ENCODE data around the gene MBP.
"Not testable (repeated sequence)": the region's sequence is repeated elsewhere in the genome, so short reads cannot be mapped to it uniquely, and the experiment has no call there.

Gene MBP

DNA sequence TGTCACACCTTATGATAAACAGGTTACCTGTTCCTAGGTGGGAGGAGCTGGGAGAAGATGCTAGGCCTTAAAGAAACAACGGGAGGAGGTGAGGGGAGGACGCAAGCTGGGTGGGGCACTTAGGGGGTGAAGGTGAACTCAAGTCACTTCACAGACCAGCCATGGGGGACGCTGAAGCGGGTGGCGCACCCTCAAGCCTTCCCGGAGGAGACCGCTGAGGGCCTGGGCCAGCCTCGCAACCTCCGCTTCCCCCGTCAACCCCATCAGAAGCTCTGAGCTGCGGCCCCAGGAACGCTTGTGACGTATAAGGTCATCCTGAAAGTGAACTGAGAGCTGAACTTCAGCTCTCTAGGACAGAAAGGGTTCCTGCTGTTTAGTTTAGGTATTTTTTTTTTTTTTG is 133.5 kb downstream of the MBP start:
- DNase-seq = no peak

GRCh38 chr18:76997951-76998808 is 134.4 kb downstream of the MBP start:
- no peak for DNase-seq

DNA sequence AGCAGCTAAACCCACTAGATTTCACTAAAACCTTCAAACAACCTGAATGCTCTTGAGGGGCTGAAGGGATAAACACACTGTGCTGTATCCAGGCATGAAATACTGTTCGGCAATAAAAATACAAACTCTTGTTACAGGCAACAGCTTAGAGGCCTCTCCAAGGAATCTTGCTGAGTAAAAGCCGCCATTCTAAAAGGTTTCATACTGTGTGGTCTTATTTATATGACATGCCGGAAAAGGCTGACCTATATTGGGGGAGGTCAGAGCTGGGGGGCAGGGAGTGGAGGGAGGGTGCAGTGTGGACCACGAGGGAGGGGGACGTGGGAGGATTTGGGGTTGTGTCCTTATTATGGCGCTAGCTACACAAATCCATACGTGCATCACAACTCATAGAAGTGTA is 136.2 kb downstream of the MBP start:
- no peak for DNase-seq

- peak; percentile 48 for DNase-seq
Observed at GRCh38 chr18:76995896-76996295, 136.7 kb downstream of the MBP start.

GRCh38 chr18:76994086-76994654 is 138.4 kb downstream of the MBP start:
- no peak for DNase-seq

DNA sequence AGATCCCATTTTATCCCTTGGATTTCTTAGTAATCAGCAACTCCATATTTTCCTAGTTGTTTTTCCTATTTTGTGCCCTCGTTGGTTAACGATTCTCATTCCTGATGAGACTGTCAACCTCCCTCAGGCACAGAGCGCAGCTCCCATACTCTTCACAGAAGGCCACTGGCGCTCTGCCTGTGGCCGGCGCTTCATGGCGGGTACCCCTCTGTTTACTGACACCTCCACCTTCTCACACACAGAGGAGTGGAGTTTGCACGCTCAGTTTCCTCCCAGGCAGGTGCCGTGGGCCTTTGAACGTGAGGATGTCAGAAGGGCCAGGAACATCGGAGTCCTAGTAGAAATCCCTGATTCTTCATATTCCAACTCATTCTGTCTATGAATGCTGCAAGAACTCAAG is 139.0 kb downstream of the MBP start:
- DNase-seq = peak; percentile 6

DNA sequence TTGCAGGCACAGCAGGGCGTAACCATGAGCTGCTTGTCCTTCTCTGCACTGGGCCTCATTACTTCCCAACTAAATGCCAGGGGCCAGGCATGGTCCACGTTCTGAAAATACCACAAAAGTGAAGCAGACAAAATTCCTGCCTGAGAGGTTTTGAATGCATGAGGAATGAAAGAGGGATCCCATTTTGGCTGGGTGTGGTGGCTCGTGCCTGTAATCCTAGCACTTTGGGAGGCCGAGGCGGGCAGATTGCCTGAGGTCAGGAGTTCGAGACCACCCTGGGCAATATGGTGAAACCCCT is 139.5 kb downstream of the MBP start:
- no peak for DNase-seq

DNA sequence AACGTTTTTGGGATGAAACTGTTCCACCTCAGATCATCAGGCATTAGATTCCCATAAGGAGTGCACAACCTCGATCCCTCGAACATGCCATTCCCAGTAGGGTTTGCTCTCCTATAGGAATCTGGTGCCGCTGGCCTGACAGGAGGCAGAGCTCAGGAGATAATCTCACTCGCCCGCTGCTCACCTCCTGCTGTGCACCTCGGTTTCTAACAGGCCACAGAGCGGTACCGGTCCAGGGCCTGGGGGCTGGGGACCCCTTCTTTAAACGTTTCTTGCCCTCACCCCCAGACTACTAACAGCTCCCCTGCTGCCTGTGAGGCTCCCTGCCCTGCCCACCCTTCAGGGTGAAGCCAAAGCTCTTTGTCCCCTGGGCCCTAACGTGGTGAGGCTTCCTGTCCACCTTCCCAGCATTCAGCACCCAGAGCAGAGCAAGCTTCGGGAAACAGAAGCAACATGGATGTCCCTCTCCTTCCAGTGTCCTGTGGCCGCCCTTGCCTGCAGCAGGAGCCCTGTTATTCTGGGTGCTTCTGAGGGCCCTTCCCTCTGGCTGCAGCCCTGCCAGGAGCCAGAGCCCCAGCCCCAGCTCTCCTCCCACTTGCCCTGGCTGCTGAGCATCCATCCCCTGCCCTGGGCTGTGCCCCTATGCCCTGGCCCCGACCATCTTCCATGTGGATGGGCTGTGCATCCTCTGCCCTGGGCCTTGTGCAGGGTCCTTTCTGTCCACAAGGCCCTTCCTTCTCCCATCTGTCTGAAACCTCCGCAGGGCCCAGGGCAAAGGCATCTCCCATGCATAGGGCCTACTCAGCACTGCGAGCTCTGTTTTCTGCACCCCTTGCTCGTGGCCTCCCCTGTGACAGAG is 140.1 kb downstream of the MBP start:
- no peak for DNase-seq

DNA sequence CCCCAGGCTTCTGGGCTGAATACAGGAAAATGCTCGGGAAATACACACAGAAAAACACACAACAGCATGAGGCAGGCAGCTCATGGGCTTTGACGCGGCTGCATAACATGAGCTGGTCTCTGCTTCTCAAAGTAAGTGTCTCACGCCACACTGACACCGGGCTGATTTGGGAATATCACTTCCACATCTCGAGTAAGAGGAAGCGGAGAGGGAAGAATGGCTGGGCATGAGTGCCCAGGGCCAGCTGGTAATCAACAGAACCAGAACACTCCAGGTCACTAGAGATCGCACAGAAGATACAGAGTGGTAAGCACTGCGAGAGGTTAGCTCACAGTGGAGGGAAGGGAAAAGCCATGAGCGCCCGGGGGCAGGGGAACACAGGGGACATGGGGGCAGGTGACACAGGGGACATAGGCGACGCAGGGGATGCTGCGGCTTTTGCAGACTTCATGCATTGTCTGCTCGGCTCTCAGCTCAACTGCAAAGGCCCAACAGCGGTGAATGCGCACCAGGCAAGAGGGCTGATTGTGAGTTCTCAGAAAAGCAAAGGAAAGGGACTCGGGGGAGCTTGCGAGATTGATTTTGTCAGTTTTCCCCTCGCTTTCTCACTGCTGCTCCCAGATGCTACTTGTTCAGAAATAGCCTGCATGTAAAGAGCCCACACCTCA is 141.4 kb downstream of the MBP start:
- no peak for DNase-seq

DNA sequence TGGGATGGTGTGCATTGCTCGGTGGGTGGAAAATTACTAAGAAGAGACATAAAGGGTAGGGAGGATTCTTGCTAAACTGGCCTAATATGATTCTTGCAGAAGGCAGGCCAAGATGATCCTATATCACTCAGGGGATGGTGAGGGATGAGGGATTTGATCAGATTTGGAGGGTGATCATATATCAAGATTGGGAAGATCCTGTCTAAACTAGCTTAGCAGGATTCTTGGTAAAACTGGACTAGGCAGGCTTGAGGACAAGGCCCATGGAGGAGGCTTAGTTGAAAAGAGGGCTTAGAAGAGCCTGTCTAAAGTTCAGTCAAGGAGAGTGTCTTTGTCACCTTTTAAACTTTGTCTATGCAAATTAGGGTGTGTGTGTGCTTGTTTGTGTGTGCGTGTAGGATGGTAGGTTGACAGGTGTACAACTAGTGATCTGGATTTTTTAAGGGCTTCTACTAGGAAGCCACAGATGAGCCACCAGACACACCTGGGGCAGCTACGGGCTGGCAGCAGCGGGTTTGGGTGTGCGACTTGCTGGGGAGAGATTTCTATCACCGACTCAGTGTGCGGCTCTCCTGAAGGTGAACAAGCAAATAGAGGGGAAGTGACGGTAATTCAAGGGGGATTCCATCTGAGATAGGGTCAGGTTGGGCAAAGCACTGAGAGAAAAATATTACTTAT is 142.1 kb downstream of the MBP start:
- not testable (repeated sequence) for DNase-seq

DNA sequence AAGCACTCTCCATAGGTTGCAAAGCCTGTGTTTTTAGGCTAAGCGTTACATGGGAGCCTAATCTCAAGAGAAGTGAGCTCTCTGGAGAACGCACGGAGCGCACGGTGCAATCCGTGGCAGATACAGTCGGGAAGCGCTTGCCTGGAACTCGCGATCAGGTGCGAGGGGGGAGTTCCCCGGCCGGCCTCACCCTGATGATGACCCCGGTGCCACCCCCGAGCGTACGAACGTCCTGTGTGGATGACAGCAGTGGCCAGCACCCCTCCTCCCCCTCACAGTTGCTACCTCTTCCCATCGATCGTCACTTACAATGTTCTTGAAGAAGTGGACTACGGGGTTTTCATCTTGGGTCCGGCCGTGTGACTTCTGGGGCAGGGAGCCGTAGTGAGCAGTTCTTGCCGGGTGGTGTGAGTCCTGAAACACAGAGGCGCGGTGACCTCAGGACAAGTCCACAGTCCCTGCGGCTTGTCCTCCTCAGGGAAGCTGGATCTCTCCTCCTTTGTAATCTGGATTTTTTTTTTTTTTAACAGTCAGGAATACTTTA is 142.9 kb downstream of the MBP start:
- no peak for DNase-seq

DNA sequence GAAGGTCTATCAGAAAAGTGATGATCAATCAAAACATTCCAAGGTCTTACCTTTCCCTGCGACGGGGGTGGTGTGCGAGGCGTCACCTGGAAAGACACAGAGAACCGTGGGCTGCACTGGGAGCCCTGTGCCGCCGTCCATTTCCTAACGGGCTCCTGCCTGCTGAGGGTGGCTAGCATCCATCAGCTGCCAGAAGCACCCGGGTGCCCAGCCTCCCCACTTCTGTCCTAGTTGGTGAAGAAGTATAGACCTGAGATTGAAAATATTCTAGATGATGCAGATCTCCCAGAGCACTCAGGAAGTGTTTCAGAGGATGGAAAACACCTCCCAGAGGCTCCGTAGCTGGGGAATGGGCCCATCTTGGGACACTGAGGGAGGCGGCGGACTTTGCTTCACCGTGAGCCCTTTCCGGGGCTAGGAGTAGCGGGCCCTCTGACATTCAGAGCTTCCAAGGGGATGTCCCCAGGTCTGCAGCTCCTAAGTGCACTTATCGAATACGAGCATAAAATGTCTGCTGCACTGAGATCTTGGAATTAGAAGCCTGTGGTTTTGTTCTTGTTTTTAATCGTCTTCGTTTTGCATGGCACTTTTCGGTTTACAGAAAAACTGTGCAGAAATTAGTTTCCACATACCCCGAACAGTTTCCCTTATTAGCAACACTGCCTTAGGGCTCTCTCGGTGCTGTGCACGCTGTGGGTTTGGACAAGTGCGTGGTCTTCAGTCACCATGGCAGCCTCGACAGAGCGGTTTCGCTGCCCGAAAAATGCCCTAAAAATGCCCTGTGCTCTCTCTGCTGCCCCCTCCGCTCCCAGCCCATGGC is 143.5 kb downstream of the MBP start:
- no peak for DNase-seq

DNA sequence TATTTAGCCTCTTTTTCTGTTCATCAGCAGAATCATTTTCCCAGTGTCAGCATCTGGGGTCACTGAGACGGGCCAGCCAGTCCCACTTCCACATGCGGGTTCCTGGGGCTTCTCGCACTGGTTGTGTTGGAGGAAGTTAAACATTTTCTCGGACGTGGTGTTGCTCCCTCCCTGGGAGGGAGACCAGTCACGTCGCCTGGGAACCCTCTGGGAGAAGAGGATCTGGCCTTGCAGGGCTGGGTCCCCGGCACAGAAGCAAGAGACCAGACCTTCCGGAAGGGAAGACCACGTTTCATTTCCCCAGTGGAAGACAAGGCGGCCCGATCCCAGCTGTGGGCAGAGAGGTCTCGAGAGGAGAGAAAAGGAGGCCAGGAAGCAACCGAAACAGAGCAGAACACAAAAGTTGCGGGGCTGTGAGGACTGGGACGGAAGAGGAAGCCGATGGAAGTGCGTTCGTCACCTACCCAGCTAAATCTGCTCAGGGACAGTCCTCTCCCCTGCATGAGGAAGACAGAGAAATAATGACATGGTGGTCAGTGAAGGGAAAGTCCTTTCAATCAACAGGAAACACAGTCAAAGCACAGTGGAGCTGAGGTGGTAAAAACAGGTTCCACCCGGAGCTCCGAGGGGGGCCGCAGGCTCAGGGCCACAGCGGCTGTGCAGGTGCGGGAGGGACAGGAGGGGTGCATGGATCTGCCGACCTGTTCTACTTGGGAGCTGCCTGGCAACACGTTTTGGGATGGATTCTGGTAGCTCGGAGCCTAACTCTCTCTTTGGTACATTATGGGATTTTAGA is 144.4 kb downstream of the MBP start:
- no peak for DNase-seq

DNA sequence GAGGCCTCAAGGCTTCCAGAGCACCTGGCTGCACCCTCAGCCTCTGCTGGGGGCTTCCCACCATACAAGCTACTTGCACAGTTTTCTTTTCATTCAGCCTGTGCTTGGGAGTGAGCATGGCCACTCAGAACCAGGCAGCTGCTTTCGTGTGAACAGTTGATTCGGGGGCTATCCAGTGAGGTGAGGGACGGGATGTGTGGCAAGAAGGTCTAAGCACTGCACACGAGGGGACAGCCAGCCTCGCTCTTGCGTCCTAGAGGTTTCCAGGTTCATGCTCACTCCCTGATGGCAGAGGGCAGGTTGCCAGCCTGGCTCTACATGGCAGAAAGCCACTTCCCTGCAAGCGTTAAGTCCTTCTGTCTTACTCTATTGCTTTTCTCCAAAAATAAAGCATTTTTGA is 146.2 kb downstream of the MBP start:
- no peak for DNase-seq

DNA sequence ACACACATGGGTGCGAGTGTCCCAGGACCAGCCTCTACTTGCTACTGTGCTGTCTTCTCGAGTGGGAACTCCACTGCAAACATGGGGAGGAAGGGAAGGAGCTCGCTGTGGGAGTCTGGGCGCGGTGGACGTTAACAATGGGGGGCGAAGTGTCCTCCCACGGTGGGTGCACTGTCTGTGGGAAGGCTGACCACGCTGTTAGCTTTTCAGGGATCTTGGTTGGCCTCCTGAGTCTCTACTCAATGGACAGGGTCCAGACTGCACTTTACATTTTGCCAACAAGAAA is 146.7 kb downstream of the MBP start:
- DNase-seq = no peak

GRCh38 chr18:76985156-76985950 is 147.2 kb downstream of the MBP start:
- no peak for DNase-seq

DNA sequence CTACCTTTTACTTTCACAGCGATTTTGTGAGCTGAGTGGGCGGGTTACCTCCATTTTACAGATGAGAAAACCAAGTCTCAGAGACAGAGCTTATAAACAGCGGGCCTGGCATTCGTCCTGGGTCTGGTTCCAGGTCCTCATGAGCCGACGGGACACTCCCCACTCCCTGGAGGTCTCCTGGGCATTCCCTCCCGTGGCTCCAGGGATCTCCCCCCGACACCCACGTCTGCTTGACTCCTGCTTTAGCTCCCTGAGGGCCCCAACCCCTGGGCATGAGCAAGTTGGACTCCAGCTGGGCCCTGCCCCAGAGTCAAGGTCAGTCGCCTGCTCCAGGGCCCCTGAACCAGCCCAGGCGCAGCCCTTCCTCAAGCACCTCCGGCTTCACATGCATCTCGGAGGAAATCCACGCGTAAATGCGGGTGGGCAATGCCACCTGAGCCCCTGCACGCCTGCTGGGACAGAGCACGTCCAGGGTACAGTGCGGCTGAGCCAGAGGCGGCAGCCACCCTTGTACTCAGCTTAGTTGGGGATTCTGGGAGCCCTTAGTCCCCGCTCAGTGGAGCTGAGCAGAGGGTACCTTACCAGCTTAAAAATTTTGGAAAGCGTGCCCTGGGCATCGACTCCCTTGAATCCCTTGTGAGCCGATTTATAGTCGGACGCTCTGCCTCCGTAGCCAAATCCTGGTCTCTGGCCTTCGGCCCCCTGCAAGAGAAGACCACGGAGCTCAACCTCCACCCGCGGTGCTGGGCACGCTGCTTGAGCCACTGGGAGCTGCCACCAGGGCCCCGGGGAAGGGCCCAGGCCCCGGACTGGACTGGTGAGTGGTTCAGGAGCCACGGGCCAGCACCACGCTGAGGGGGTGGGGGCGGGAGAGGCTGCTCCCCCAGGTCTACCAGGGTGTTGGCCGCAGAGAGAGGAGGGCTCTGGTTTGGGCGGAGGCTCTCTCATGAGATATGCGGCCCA is 148.1 kb downstream of the MBP start:
- no peak for DNase-seq

GRCh38 chr18:76983613-76984051 is 149.0 kb downstream of the MBP start:
- no peak for DNase-seq

Data from DMS79 treated with DMSO at 0.1 percent for 48 hours (cell line).